DOHH2 (cell line): Measurements from ENCODE around the gene KRTAP9-3.
"Not testable (repeated sequence)": the region's sequence is repeated elsewhere in the genome, so short reads cannot be mapped to it uniquely, and the experiment has no call there.

ENCODE experiments used
- H3F3A ChIP-seq: fragments of 200-600 bp; sonication (generic), shearing (Covaris generic); 2 replicates; pipeline ENCODE4 v1.6.0; 2016; ENCODE audit warnings: antibody characterized with exemption, mild to moderate bottlenecking; ENCODE audit not compliant: control insufficient read depth, insufficient read depth
- H3K27ac ChIP-seq: fragments of 200-600 bp; sonication (generic); 2 replicates; pipeline ENCODE4 v1.5.1; 2014; ENCODE audit warnings: low read depth, mild to moderate bottlenecking, low read length, moderate library complexity
- H3K27me3 ChIP-seq: fragments of 200-600 bp; sonication (generic); 2 replicates; pipeline ENCODE4 v1.6.1; 2014; ENCODE audit warnings: mild to moderate bottlenecking, low read length, mixed read lengths; ENCODE audit not compliant: control insufficient read depth
- H3K36me3 ChIP-seq: fragments of 200-600 bp; sonication (generic); 2 replicates; pipeline ENCODE4 v1.6.1; 2014; ENCODE audit warnings: mild to moderate bottlenecking, low read length, moderate library complexity, mixed read lengths; ENCODE audit not compliant: control insufficient read depth
- H3K4me1 ChIP-seq: fragments of 200-600 bp; sonication (generic); 2 replicates; pipeline ENCODE4 v1.6.1; 2014; ENCODE audit warnings: mild to moderate bottlenecking, low read length, mixed read lengths; ENCODE audit not compliant: control insufficient read depth
- H3K4me2 ChIP-seq: fragments of 200-600 bp; sonication (generic); 2 replicates; pipeline ENCODE4 v1.6.0; 2014; ENCODE audit warnings: mild to moderate bottlenecking, low read length, moderate library complexity
- H3K4me3 ChIP-seq: fragments of 200-600 bp; sonication (generic); 2 replicates; pipeline ENCODE4 v1.5.1; 2014; ENCODE audit warnings: mild to moderate bottlenecking, low read length, mixed read lengths
- H3K79me2 ChIP-seq: fragments of 200-600 bp; sonication (generic); 2 replicates; pipeline ENCODE4 v1.6.1; 2014; ENCODE audit warnings: mild to moderate bottlenecking, low read length, mixed read lengths; ENCODE audit not compliant: control insufficient read depth
- H3K9me2 ChIP-seq: fragments of 200-600 bp; sonication (generic); replicated peaks from 2 replicates; pipeline ENCODE4 v1.6.1; 2014; ENCODE audit warnings: mild to moderate bottlenecking, low read length, mixed read lengths; ENCODE audit not compliant: control insufficient read depth
- H3K9me3 ChIP-seq: fragments of 200-600 bp; sonication (generic); 2 replicates; pipeline ENCODE4 v1.6.1; 2014; ENCODE audit warnings: antibody characterized with exemption, low read length, mixed read lengths; ENCODE audit not compliant: control insufficient read depth, insufficient read depth
- H4K20me1 ChIP-seq: fragments of 200-600 bp; sonication (generic); 2 replicates; pipeline ENCODE4 v1.6.0; 2014; ENCODE audit warnings: low read depth, mild to moderate bottlenecking, antibody characterized with exemption, low read length, moderate library complexity; ENCODE audit not compliant: control insufficient read depth, insufficient read depth
- CTCF ChIP-seq: fragments of 200-600 bp; sonication (generic); IDR thresholded peaks from one replicate; pipeline ENCODE4 v1.5.1; 2014; ENCODE audit warnings: antibody characterized with exemption, mild to moderate bottlenecking, low read depth, low read length; ENCODE audit not compliant: poor library complexity, severe bottlenecking
- EZH2phosphoT487 ChIP-seq: fragments of 200-600 bp; sonication (generic); IDR thresholded peaks from 2 replicates; pipeline ENCODE4 v1.6.1; 2017; ENCODE audit warnings: borderline replicate concordance, mild to moderate bottlenecking, antibody characterized with exemption, low read length, moderate library complexity, mixed read lengths

Gene KRTAP9-3

GRCh38 chr17:41226051-41226450 lies 6.2 kb upstream of the KRTAP9-3 start:
- Histone ChIP-seq H3F3A (no peaks in the 10 kb centered on the region), H3K27me3 (peaks cover 3% of the 10 kb centered on the region; the same call in 1 of the 2 replicates), H3K4me2 (no peak overlapping the region), H3K27ac (no peak overlapping the region), H3K79me2 (no peaks in the 10 kb centered on the region), H3K4me3 (no peak overlapping the region), H4K20me1 (no peaks in the 10 kb centered on the region), H3K36me3 (no peaks in the 10 kb centered on the region), H3K4me1 (no peaks in the 10 kb centered on the region), H3K9me2 (no peaks in the 10 kb centered on the region), H3K9me3 (no peaks in the 10 kb centered on the region)
- TF ChIP-seq EZH2phosphoT487: no peak
- TF ChIP-seq CTCF: no peak

GRCh38 chr17:41226598-41227095 lies 5.6 kb upstream of the KRTAP9-3 start, which contains the start of gene KRTAP9-2:
KRTAP9-2 (plus strand) TSS chr17:41226648; CDS start chr17:41226655, 7 bp downstream.
- not testable (repeated sequence) for H3K9me2 ChIP-seq, H4K20me1 ChIP-seq, H3K36me3 ChIP-seq, H3K4me1 ChIP-seq, H3K27ac ChIP-seq, H3K4me2 ChIP-seq, H3K27me3 ChIP-seq, H3K9me3 ChIP-seq, H3K4me3 ChIP-seq, H3F3A ChIP-seq, H3K79me2 ChIP-seq

GRCh38 chr17:41230094-41230493 lies 2.2 kb upstream of the KRTAP9-3 start:
- no peaks in the 10 kb centered on the region for H3K9me3 ChIP-seq
- H3K4me2 ChIP-seq: no peak overlapping the region
- TF ChIP-seq EZH2phosphoT487: no peak
- no peak for TF ChIP-seq CTCF
- H3K36me3 ChIP-seq: no peaks in the 10 kb centered on the region
- H3K9me2 ChIP-seq: no peaks in the 10 kb centered on the region
- no peaks in the 10 kb centered on the region for H3K79me2 ChIP-seq
- H4K20me1 ChIP-seq: no peaks in the 10 kb centered on the region
- no peaks in the 10 kb centered on the region for H3F3A ChIP-seq
- no peak overlapping the region for H3K27ac ChIP-seq
- peaks cover 3% of the 10 kb centered on the region for H3K27me3 ChIP-seq
- no peak overlapping the region for H3K4me3 ChIP-seq
- H3K4me1 ChIP-seq: no peaks in the 10 kb centered on the region

DNA sequence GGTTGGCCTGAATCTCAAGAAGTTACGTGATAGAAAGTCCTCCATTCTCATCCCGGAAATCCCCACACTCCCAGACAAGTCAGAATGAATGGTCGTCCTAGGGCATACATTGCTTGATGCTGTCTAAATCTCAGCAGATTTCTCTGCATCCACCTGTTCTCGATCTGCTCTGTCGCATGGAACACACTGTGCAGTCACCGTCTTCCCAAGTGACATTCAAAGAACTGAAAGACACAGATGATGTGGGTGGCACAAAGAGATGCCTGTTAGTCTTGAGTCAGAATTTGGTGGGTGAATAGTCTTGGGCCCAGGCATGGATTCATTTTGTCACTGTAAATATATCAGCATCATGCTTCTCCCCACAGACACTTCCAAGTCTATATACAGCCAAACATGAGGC lies 518 bp upstream of the KRTAP9-3 start:
- no peaks in the 10 kb centered on the region for H3F3A ChIP-seq
- no peaks in the 10 kb centered on the region for H3K4me1 ChIP-seq
- no peaks in the 10 kb centered on the region for H3K36me3 ChIP-seq
- H3K27ac ChIP-seq: no peak overlapping the region
- no peak overlapping the region for H3K4me2 ChIP-seq
- no peaks in the 10 kb centered on the region for H3K9me3 ChIP-seq
- H4K20me1 ChIP-seq: no peaks in the 10 kb centered on the region
- no peak for TF ChIP-seq CTCF
- TF ChIP-seq EZH2phosphoT487: no peak
- no peaks in the 10 kb centered on the region for H3K9me2 ChIP-seq
- H3K4me3 ChIP-seq: no peak overlapping the region
- H3K27me3 ChIP-seq: peaks cover 5% of the 10 kb centered on the region
- no peaks in the 10 kb centered on the region for H3K79me2 ChIP-seq

DNA sequence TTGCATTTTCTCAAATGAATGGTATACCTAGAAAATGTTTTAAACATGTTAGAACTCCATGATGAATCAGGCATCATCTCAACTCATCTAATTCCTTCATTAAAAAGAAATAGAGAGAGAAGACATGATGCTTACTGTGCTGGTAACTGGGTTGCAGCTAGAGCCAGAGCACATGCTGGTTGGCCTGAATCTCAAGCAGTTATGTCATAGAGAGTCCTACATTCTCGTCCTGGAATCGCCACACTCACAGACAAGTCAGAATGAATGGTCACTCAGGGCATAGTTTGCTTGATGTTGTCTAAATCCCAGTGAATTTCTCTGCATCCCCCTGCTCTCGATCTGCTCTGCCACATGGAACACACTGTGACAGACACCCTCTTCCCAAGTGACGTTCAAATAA lies 4.9 kb downstream of the KRTAP9-3 start:
- H3F3A ChIP-seq: not testable (repeated sequence)

DNA sequence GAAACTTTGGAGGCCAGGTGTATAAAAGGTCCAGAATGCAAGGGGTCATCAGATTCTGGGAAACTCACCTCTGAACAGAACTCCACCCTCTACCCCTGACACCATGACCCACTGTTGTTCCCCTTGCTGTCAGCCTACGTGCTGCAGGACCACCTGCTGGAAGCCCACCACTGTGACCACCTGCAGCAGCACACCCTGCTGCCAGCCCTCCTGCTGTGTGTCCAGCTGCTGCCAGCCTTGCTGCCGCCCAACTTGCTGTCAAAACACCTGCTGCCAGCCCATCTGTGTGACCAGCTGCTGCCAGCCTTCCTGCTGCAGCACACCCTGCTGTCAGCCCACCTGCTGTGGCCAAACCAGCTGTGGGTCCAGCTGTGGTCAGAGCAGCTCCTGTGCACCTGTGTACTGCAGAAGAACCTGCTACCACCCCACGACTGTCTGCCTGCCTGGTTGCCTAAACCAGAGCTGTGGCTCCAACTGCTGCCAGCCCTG lies 5.7 kb downstream of the KRTAP9-3 start, which contains the start of gene KRTAP9-8:
TSS of gene KRTAP9-8 (plus strand) at position 51 of the 489 bp plus-strand sequence. CDS start at position 104, 53 bp downstream.
- not testable (repeated sequence) for H4K20me1 ChIP-seq, H3K4me3 ChIP-seq, H3K79me2 ChIP-seq, H3K36me3 ChIP-seq, H3K4me1 ChIP-seq, H3K27ac ChIP-seq, H3K4me2 ChIP-seq, H3K27me3 ChIP-seq, H3K9me3 ChIP-seq, H3F3A ChIP-seq, H3K9me2 ChIP-seq

More for the DNA sequence above, 4.9 kb downstream of the KRTAP9-3 start:
- not testable (repeated sequence) for H3K9me2 ChIP-seq, H3K4me1 ChIP-seq, H3K79me2 ChIP-seq, H3K4me2 ChIP-seq, H3K9me3 ChIP-seq, H3K27ac ChIP-seq, H3K4me3 ChIP-seq, H4K20me1 ChIP-seq, H3K36me3 ChIP-seq, H3K27me3 ChIP-seq
